Measurements from ENCODE around the gene ANKS1A. TPM values are rescaled to one million over a fixed set of nuclear protein-coding genes. Genes with fewer than 3 reads are reported as not detected.

ANKS1A gene
- total RNA-seq, 1 donor from 2014 or later: 33.5 TPM

- no peak for TF ChIP-seq CTCF (IDR thresholded peaks at IDR 0.05; ENCODE audit: borderline replicate concordance)
- peaks cover 24% of the 10 kb centered on the region for H3K36me3 ChIP-seq
Observed at GRCh38 chr6:34970488-34970887, 81.4 kb downstream of the ANKS1A start.

GRCh38 chr6:34970957-34971356 lies 81.9 kb downstream of the ANKS1A start:
- H3K9me3 ChIP-seq (replicated peaks): no peaks in the 10 kb centered on the region
- TF ChIP-seq CTCF (IDR thresholded peaks at IDR 0.05; ENCODE audit: borderline replicate concordance): no peak
- no peak overlapping the region for H3K4me3 ChIP-seq
- no peaks in the 10 kb centered on the region for H3K27me3 ChIP-seq (ENCODE audit: low read depth)
- intact Hi-C loops (cut with micrococcal nuclease): no loop called here
- no peak overlapping the region for H3K27ac ChIP-seq (replicated peaks)
- peaks cover 24% of the 10 kb centered on the region for H3K36me3 ChIP-seq
- H3K4me1 ChIP-seq: peaks cover 21% of the 10 kb centered on the region
- no peak for DNase-seq

More at GRCh38 chr6:34970488-34970887, 81.4 kb downstream of the ANKS1A start:
- peaks cover 25% of the 10 kb centered on the region for H3K4me1 ChIP-seq
- H3K27me3 ChIP-seq (ENCODE audit: low read depth): no peaks in the 10 kb centered on the region
- intact Hi-C loops (cut with micrococcal nuclease): no loop called here
- peaks cover 4% of the 10 kb centered on the region for H3K9me3 ChIP-seq (replicated peaks)
- no peak for DNase-seq
- H3K4me3 ChIP-seq: no peak overlapping the region
- no peak overlapping the region for H3K27ac ChIP-seq (replicated peaks)

- TF ChIP-seq CTCF (IDR thresholded peaks at IDR 0.05; ENCODE audit: borderline replicate concordance): peak; percentile 47
- peaks cover 7% of the 10 kb centered on the region for H3K4me1 ChIP-seq
- no peaks in the 10 kb centered on the region for H3K27me3 ChIP-seq (ENCODE audit: low read depth)
- peaks cover 24% of the 10 kb centered on the region for H3K36me3 ChIP-seq
- intact Hi-C loops (cut with micrococcal nuclease): no loop called here
- no peaks in the 10 kb centered on the region for H3K9me3 ChIP-seq (replicated peaks)
- DNase-seq: no peak
- H3K4me3 ChIP-seq: no peak overlapping the region
- H3K27ac ChIP-seq (replicated peaks): no peak overlapping the region
Observed at GRCh38 chr6:34973547-34974248, 84.6 kb downstream of the ANKS1A start.

- H3K4me1 ChIP-seq: peaks cover 10% of the 10 kb centered on the region
- DNase-seq: no peak
- TF ChIP-seq CTCF (IDR thresholded peaks at IDR 0.05; ENCODE audit: borderline replicate concordance): no peak
- intact Hi-C loops (cut with micrococcal nuclease): no loop called here
- H3K4me3 ChIP-seq: no peak overlapping the region
- H3K27ac ChIP-seq (replicated peaks): no peak overlapping the region
- H3K27me3 ChIP-seq (ENCODE audit: low read depth): no peaks in the 10 kb centered on the region
- H3K36me3 ChIP-seq: peaks cover 24% of the 10 kb centered on the region
- H3K9me3 ChIP-seq (replicated peaks): no peaks in the 10 kb centered on the region
Observed at GRCh38 chr6:34974249-34974642, 85.2 kb downstream of the ANKS1A start.

GRCh38 chr6:34976239-34976638 lies 87.2 kb downstream of the ANKS1A start:
- intact Hi-C loops (cut with micrococcal nuclease): no loop called here
- no peaks in the 10 kb centered on the region for H3K9me3 ChIP-seq (replicated peaks)
- no peaks in the 10 kb centered on the region for H3K27me3 ChIP-seq (ENCODE audit: low read depth)
- no peak overlapping the region for H3K4me3 ChIP-seq
- H3K4me1 ChIP-seq: peaks cover 19% of the 10 kb centered on the region
- peaks cover 10% of the 10 kb centered on the region for H3K36me3 ChIP-seq
- H3K27ac ChIP-seq (replicated peaks): no peak overlapping the region
- no peak for TF ChIP-seq CTCF (IDR thresholded peaks at IDR 0.05; ENCODE audit: borderline replicate concordance)
- no peak for DNase-seq
